HepG2 (cell line): ENCODE results near the gene MUCL3. TPM values are rescaled to one million over a fixed set of nuclear protein-coding genes. Genes with fewer than 3 reads are reported as not detected.

Experiments
- ATAC-seq: fragments of 200-7000 bp; cut with Tn5 transposase; 3 replicates; pipeline ENCODE4 v1.9.1; 2020; ENCODE audit warnings: mild to moderate bottlenecking, moderate library complexity
- BruUV-seq: library from RNA; stranded (reverse); fragments of 400-500 nt; replicated peaks from 2 replicates; lab custom pipeline; 2021; lab: Mats Ljungman, UMichigan
- CTCF ChIA-PET: fragments of 300-600 bp; formaldehyde crosslinking; extraction: SDS; loops from one replicate; lab custom pipeline; 2021; ENCODE audit warnings: low total read pairs, inconsistent platforms, low intra/inter-chr PET ratio; lab: Yijun Ruan, JAX
- POLR2A ChIA-PET: fragments of 350-600 bp; sonication (Branson Sonifier 250); formaldehyde crosslinking; loops from one replicate; lab custom pipeline; 2020; ENCODE audit warnings: antibody characterized with exemption, inconsistent platforms; lab: Yijun Ruan, JAX
- DNase-seq: peaks from one replicate; pipeline ENCODE4 v3.0.0-alpha.2; 2015; ENCODE audit warnings: low spot score
- FAIRE-seq: peaks from 3 replicates; lab custom pipeline; 2011; peaks lifted over from hg19 to GRCh38; lab: Jason Lieb, UNC
- H2AFZ ChIP-seq: one replicate; pipeline ENCODE4 v1.6.1; 2011; ENCODE audit warnings: low read length, inconsistent platforms
- H3K27ac ChIP-seq: fragments of 300-600 bp; 3 replicates; pipeline ENCODE4 v1.8.0; 2011; ENCODE audit warnings: mixed run types, mild to moderate bottlenecking, mixed read lengths, low read length, inconsistent platforms; ENCODE audit not compliant: insufficient read depth; ENCODE audit errors: extremely low read length
- H3K27me3 ChIP-seq, 2 experiments: fragments of 200-600 bp in 1 of 2; 2 replicates in 1 of 2; 3 replicates in 1 of 2; pipeline versions ENCODE4 v1.6.0 to v1.8.0; 2011; ENCODE audit warnings: low read length in 2 of 2, mild to moderate bottlenecking in 2 of 2, moderate library complexity in 2 of 2, inconsistent platforms in 1 of 2; ENCODE audit not compliant: insufficient read depth in 2 of 2, control insufficient read depth in 1 of 2
- H3K36me3 ChIP-seq, 2 experiments: fragments of 200-600 bp in 1 of 2; replicated peaks in 1 of 2; 2 replicates in 1 of 2; 3 replicates in 1 of 2; pipeline versions ENCODE4 v1.5.1 to v1.8.0; 2011; ENCODE audit warnings: low read length in 2 of 2, inconsistent platforms in 1 of 2; ENCODE audit not compliant: insufficient read depth in 2 of 2, control insufficient read depth in 1 of 2
- H3K4me1 ChIP-seq: 2 replicates; pipeline ENCODE4 v1.5.1; 2012; ENCODE audit warnings: low read length, inconsistent platforms; ENCODE audit not compliant: insufficient read depth
- H3K4me2 ChIP-seq: 2 replicates; pipeline ENCODE4 v1.6.0; 2011; ENCODE audit warnings: low read depth, low read length, inconsistent platforms
- H3K4me3 ChIP-seq, 3 experiments: fragments of 200-600 bp in 1 of 3; sonication (generic), shearing (Covaris generic) in 1 of 3; replicated peaks in 1 of 3; 2 replicates each; pipeline ENCODE4 v1.5.1; 2011 to 2016; ENCODE audit warnings: low read length in 3 of 3, inconsistent platforms in 2 of 3, low read depth in 2 of 3, mild to moderate bottlenecking in 2 of 3, control low read depth in 1 of 3, mixed read lengths in 1 of 3; ENCODE audit not compliant: insufficient read depth in 1 of 3
- H3K79me2 ChIP-seq: one replicate; pipeline ENCODE4 v1.6.1; 2011; ENCODE audit warnings: low read length, inconsistent platforms; ENCODE audit not compliant: insufficient read depth
- H3K9ac ChIP-seq: 2 replicates; pipeline ENCODE4 v1.6.0; 2011; ENCODE audit warnings: mild to moderate bottlenecking, low read depth, low read length, inconsistent platforms; ENCODE audit not compliant: insufficient read depth
- H3K9me3 ChIP-seq: 2 replicates; pipeline ENCODE4 v1.5.1; 2012; ENCODE audit warnings: mild to moderate bottlenecking, low read length
- H4K20me1 ChIP-seq: 2 replicates; pipeline ENCODE4 v1.6.0; 2011; ENCODE audit warnings: inconsistent platforms, mild to moderate bottlenecking, low read length, moderate library complexity; ENCODE audit not compliant: insufficient read depth
- HOXD1 ChIP-seq: sonication (generic); formaldehyde crosslinking; IDR thresholded peaks from 2 replicates; pipeline ENCODE4 v1.5.0; 2020; ENCODE audit warnings: missing genetic modification reagents
- ZNF605 ChIP-seq: sonication (generic); formaldehyde crosslinking; IDR thresholded peaks from 2 replicates; pipeline ENCODE4 v1.8.0; 2022; ENCODE audit warnings: mild to moderate bottlenecking, missing genetic modification reagents
- ZNF7 ChIP-seq: IDR thresholded peaks from 2 replicates; pipeline ENCODE4 v1.6.1; 2016; ENCODE audit warnings: missing biosample characterization, missing genetic modification reagents
- ZNF780A ChIP-seq: sonication (generic); formaldehyde crosslinking; IDR thresholded peaks from 2 replicates; pipeline ENCODE4 v1.8.0; 2022; ENCODE audit warnings: mild to moderate bottlenecking, missing genetic modification reagents, moderate library complexity
- WGBS: methylation state at CpG from one replicate; pipeline ENCODE4 v1.1.6; 2017; ENCODE audit warnings: low lambda C conversion rate; 5-methylcytosine and 5-hydroxymethylcytosine counted together
- in situ Hi-C: cut with HindIII; loops from 2 replicates; pipeline ENCODE4 v1.10.0; 2017; ENCODE audit warnings: low pct_unique_long_range_greater_than_20kb; ENCODE audit not compliant: extremely low pct_ligation_motif_present
- intact Hi-C: fragments of 100-400 bp; cut with micrococcal nuclease; formaldehyde crosslinking; loops from one replicate; pipeline ENCODE4 v1.10.0; 2022; ENCODE audit not compliant: unreplicated experiment
- polyA plus RNA-seq, 8 experiments: library from polyadenylated mRNA; depleted of rRNA in 3 of 8; stranded (reverse) in 7 of 8; unstranded in 1 of 8; fragments of >200 nt; fragmentation: Illumina TruSeq in 4 of 8; extraction: Trizol in 4 of 8; gene quantifications; 2 replicates each; pipeline versions ENCODE4 v1.2.1 to v1.2.3, GENCODE V29; 2011 to 2016; ENCODE audit warnings: low read depth in 4 of 8, missing spikeins in 1 of 8, mixed read lengths in 1 of 8; ENCODE audit not compliant: insufficient read depth in 1 of 8
- total RNA-seq, 5 experiments: library from RNA; depleted of rRNA; stranded (reverse); fragments of >200 nt; fragmentation: Illumina TruSeq; extraction: Trizol; gene quantifications; 2 replicates each; pipeline ENCODE4 v1.2.3, GENCODE V29; 2016; ENCODE audit warnings: low read depth in 1 of 5
- TF ChIP-seq, protein P1 (sequence below): sonication (generic); formaldehyde crosslinking; IDR thresholded peaks from 2 replicates; pipeline ENCODE4 v1.4.0; 2020; ENCODE audit warnings: low read depth, mild to moderate bottlenecking, missing genetic modification reagents
- TF ChIP-seq, protein P2 (sequence below), 2 experiments: fragments of 450-650 bp in 1 of 2; sonication (generic) in 1 of 2; formaldehyde crosslinking; IDR thresholded peaks; 2 replicates each; pipeline versions ENCODE4 v1.5.0 to v1.8.0; 2020 to 2022; ENCODE audit warnings: mild to moderate bottlenecking in 1 of 2, missing genetic modification reagents in 1 of 2
- TF ChIP-seq, protein P3 (sequence below): sonication (generic); formaldehyde crosslinking; IDR thresholded peaks from 2 replicates; pipeline ENCODE4 v1.4.0; 2020; ENCODE audit warnings: missing genetic modification reagents

MUCL3 gene
- total and polyA plus RNA-seq, 2 of the 13 experiments (the other 11 are each of a cell fraction or from before 2014, with no cell fraction given) = not detected

DNA sequence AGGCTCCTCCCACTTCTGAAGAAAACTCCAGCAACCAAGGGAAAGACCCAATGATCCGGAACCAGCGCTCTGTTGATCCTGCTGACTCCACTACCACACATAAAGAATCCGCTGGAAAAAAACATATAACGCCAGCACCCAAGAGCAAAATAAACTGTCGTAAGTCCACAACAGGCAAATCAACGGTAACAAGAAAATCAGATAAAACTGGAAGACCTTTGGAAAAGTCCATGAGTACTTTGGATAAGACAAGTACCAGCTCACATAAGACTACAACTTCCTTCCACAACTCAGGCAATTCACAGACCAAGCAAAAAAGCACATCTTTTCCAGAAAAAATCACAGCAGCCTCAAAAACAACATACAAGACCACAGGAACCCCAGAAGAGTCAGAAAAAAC lies 8.0 kb downstream of the MUCL3 start:
- H3K27ac ChIP-seq = no peak overlapping the region
- H3K9me3 ChIP-seq = no peaks in the 10 kb centered on the region
- H3K79me2 ChIP-seq = no peaks in the 10 kb centered on the region
- no peak for FAIRE-seq
- no peak for DNase-seq
- H3K4me3 ChIP-seq = no peak overlapping the region
- H3K36me3 ChIP-seq = no peaks in the 10 kb centered on the region
- no peaks in the 10 kb centered on the region for H3K4me1 ChIP-seq
- intact Hi-C loops (no loop called here), in situ Hi-C loops (no loop called here)
- ChIA-PET CTCF (no interaction called here), POLR2A (no interaction called here)
- no peak for ATAC-seq
- H3K27me3 ChIP-seq = peaks cover 0 to 26% of the 10 kb centered on the region in 2 experiments; a peak in 3 of 5 replicates
- no peaks in the 10 kb centered on the region for H4K20me1 ChIP-seq
- BruUV-seq = no TSS peak
- 41% methylated on average over 6 of the region's 6 CpGs for WGBS
- H2AFZ ChIP-seq = no peak overlapping the region
- H3K9ac ChIP-seq = no peak overlapping the region
- TF ChIP-seq ZNF605 (CRISPR knock-in tag) = no peak
- no peak for TF ChIP-seq HOXD1
- TF ChIP-seq, protein P1, sequence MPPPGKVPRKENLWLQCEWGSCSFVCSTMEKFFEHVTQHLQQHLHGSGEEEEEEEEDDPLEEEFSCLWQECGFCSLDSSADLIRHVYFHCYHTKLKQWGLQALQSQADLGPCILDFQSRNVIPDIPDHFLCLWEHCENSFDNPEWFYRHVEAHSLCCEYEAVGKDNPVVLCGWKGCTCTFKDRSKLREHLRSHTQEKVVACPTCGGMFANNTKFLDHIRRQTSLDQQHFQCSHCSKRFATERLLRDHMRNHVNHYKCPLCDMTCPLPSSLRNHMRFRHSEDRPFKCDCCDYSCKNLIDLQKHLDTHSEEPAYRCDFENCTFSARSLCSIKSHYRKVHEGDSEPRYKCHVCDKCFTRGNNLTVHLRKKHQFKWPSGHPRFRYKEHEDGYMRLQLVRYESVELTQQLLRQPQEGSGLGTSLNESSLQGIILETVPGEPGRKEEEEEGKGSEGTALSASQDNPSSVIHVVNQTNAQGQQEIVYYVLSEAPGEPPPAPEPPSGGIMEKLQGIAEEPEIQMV (CRISPR knock-in tag) = no peak
- H3K4me2 ChIP-seq = no peak overlapping the region

DNA sequence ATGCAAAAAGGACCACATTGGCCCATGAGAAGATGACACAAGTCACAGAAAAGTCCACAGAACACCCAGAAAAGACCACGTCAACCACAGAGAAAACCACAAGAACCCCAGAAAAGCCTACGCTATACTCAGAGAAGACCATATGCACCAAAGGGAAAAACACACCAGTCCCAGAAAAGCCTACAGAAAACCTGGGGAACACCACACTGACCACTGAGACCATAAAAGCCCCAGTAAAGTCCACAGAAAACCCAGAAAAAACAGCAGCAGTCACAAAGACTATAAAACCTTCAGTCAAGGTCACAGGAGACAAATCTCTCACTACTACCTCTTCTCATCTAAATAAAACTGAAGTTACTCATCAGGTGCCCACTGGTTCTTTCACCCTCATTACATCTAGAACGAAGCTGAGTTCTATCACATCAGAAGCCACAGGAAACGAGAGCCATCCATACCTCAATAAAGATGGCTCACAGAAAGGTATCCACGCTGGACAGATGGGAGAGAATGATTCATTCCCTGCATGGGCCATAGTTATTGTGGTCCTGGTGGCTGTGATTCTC lies 11.2 kb downstream of the MUCL3 start:
- Histone ChIP-seq H3K79me2 (no peaks in the 10 kb centered on the region), H3K27me3 (peaks cover 2 to 44% of the 10 kb centered on the region in 2 experiments; a peak in 4 of 5 replicates), H2AFZ (no peak overlapping the region), H3K9me3 (no peaks in the 10 kb centered on the region), H3K4me1 (no peaks in the 10 kb centered on the region), H4K20me1 (no peaks in the 10 kb centered on the region), H3K4me3 (no peak overlapping the region), H3K27ac (no peak overlapping the region), H3K36me3 (no peaks in the 10 kb centered on the region), H3K9ac (no peak overlapping the region), H3K4me2 (no peak overlapping the region)
- intact Hi-C loops (no loop called here), in situ Hi-C loops (no loop called here)
- no peak for FAIRE-seq
- ChIA-PET POLR2A (no interaction called here), CTCF (no interaction called here)
- WGBS = 4% methylated on average over 5 of the region's 5 CpGs
- no TSS peak for BruUV-seq
- no peak for ATAC-seq
- DNase-seq = no peak
- TF ChIP-seq, protein P2, sequence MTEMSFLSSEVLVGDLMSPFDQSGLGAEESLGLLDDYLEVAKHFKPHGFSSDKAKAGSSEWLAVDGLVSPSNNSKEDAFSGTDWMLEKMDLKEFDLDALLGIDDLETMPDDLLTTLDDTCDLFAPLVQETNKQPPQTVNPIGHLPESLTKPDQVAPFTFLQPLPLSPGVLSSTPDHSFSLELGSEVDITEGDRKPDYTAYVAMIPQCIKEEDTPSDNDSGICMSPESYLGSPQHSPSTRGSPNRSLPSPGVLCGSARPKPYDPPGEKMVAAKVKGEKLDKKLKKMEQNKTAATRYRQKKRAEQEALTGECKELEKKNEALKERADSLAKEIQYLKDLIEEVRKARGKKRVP (CRISPR knock-in tag; IDR thresholded peaks at IDR 0.05) = no peak
- no peak for TF ChIP-seq ZNF780A (CRISPR knock-in tag)
- no peak for TF ChIP-seq ZNF7 (CRISPR knock-in tag)
- TF ChIP-seq, protein P3, sequence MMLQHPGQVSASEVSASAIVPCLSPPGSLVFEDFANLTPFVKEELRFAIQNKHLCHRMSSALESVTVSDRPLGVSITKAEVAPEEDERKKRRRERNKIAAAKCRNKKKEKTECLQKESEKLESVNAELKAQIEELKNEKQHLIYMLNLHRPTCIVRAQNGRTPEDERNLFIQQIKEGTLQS (CRISPR knock-in tag) = no peak
